ENCODE data around the gene RABGAP1L. TPM values are rescaled to one million over a fixed set of nuclear protein-coding genes. Genes with fewer than 3 reads are reported as not detected.
"Not testable (repeated sequence)": the region's sequence is repeated elsewhere in the genome, so short reads cannot be mapped to it uniquely, and the experiment has no call there.

Gene RABGAP1L
- total RNA-seq, 1 donor from 2014 or later, result 41.0 TPM

DNA sequence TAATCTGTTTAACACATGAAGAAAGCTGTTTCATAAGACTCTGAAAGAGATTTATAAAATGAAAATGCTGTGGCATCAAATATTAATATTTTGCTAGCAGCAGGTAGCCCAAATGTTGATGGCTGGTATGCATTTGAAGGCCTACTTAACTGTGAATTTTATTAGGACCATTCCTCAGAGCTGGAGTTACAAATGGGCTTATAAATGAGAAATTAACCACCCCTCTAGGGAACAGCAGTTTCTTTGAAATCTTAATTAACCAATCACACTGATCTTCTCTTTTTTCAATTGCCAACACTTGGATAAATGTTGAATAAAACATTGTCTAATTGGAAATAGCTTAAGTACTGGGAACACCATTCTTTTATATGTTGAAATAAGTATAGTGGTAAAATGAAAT, 418.4 kb downstream of the RABGAP1L start:
- DNase-seq (ENCODE audit: low spot score), result no peak
- Mint-ChIP-seq H3K9me3 (peaks cover 24% of the 10 kb centered on the region), H3K4me3 (no peak overlapping the region), H3K27ac (no peak overlapping the region), H3K27me3 (ENCODE audit: insufficient read depth) (no peaks in the 10 kb centered on the region), H3K36me3 (ENCODE audit: low read depth) (no peaks in the 10 kb centered on the region), H3K4me1 (ENCODE audit: low read depth) (no peaks in the 10 kb centered on the region)
- intact Hi-C loops (cut with micrococcal nuclease), result no loop called here

- no peak overlapping the region for H3K4me3 Mint-ChIP-seq
- H3K36me3 Mint-ChIP-seq (ENCODE audit: low read depth), result no peaks in the 10 kb centered on the region
- H3K27ac Mint-ChIP-seq, result no peak overlapping the region
- intact Hi-C loops (cut with micrococcal nuclease), result no loop called here
- H3K4me1 Mint-ChIP-seq (ENCODE audit: low read depth), result no peaks in the 10 kb centered on the region
- peaks cover 15% of the 10 kb centered on the region for H3K9me3 Mint-ChIP-seq
- no peaks in the 10 kb centered on the region for H3K27me3 Mint-ChIP-seq (ENCODE audit: insufficient read depth)
- DNase-seq (ENCODE audit: low spot score), result no peak
Observed at GRCh38 chr1:174580801-174581200, 421.5 kb downstream of the RABGAP1L start.

DNA sequence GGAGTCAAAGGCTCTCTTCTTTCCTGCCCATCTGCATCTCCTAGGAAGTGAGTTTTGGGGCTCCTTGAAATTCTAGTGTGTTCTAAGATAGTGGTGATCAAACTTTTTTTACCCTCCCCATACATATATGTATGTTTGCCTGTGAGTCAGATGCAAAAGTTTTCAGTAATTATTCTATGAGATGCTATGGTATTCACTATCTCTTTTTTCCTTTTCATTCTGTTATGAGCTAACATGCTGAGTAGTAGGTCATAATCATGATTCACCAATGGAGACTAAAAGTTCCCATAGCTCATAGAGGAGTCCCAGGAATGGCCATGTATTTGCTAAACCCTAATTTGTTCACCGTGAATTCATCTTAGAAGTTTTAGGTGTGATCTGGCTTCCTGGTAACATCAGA, 424.0 kb downstream of the RABGAP1L start:
- Mint-ChIP-seq H3K4me3 (no peak overlapping the region), H3K27ac (no peak overlapping the region), H3K4me1 (ENCODE audit: low read depth) (no peaks in the 10 kb centered on the region), H3K27me3 (ENCODE audit: insufficient read depth) (no peaks in the 10 kb centered on the region), H3K9me3 (peaks cover 8% of the 10 kb centered on the region), H3K36me3 (ENCODE audit: low read depth) (no peaks in the 10 kb centered on the region)
- intact Hi-C loops (cut with micrococcal nuclease), result no loop called here
- no peak for DNase-seq (ENCODE audit: low spot score)

DNA sequence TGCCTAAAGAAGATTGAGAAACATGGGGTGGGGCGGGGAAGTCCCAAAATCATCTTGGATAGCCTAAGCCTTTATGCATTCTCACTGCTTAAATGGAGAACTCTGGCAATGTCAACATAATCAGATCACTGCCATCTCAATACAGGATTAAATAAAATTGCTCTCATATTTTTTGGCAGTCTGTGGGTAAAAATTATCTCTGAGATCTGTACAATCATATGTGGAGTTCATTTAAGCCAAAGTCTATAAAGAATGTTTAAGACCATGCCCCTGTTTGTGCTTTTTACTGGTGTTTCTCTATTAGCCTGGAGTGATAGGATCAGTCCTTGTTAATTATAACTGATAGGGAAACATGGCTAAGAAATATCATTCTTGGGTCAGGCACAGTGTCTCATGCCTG, 424.8 kb downstream of the RABGAP1L start:
- Mint-ChIP-seq H3K4me1 (ENCODE audit: low read depth) (no peaks in the 10 kb centered on the region), H3K27me3 (ENCODE audit: insufficient read depth) (no peaks in the 10 kb centered on the region), H3K9me3 (peaks cover 12% of the 10 kb centered on the region), H3K36me3 (ENCODE audit: low read depth) (no peaks in the 10 kb centered on the region), H3K4me3 (no peak overlapping the region), H3K27ac (no peak overlapping the region)
- DNase-seq (ENCODE audit: low spot score), result no peak
- intact Hi-C loops (cut with micrococcal nuclease), result no loop called here

GRCh38 chr1:174588618-174589017, 429.3 kb downstream of the RABGAP1L start:
- H3K9me3 Mint-ChIP-seq; H3K4me3 Mint-ChIP-seq; intact Hi-C loops (cut with micrococcal nuclease); DNase-seq (ENCODE audit: low spot score); H3K27ac Mint-ChIP-seq; H3K36me3 Mint-ChIP-seq (ENCODE audit: low read depth); H3K27me3 Mint-ChIP-seq (ENCODE audit: insufficient read depth); H3K4me1 Mint-ChIP-seq (ENCODE audit: low read depth): not testable (repeated sequence)

DNA sequence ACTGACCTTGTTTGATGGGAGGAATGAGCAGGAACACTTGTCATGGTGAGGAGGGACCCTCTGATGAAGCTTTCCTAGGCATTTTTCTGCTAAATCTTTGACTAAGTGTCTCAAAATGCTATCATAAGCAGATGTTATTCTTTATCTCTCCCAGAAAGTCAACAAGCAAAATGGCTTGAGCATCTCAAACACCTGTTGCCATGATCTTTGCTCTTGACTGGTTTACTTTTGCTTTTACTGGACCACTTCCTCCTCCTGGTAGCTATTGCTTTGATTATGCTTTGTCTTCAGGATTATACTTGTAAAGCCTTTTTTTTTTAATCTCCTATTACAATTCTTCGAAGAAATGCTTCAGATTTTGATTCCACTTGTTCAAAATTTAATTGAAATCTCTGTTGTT, 445.9 kb downstream of the RABGAP1L start:
- H3K4me1 Mint-ChIP-seq (ENCODE audit: low read depth), result no peaks in the 10 kb centered on the region
- H3K36me3 Mint-ChIP-seq (ENCODE audit: low read depth), result peaks cover 6% of the 10 kb centered on the region
- no peak overlapping the region for H3K27ac Mint-ChIP-seq
- intact Hi-C loops (cut with micrococcal nuclease), result no loop called here
- H3K4me3 Mint-ChIP-seq, result no peak overlapping the region
- peaks cover 6% of the 10 kb centered on the region for H3K9me3 Mint-ChIP-seq
- DNase-seq (ENCODE audit: low spot score), result no peak
- H3K27me3 Mint-ChIP-seq (ENCODE audit: insufficient read depth), result no peaks in the 10 kb centered on the region

DNA sequence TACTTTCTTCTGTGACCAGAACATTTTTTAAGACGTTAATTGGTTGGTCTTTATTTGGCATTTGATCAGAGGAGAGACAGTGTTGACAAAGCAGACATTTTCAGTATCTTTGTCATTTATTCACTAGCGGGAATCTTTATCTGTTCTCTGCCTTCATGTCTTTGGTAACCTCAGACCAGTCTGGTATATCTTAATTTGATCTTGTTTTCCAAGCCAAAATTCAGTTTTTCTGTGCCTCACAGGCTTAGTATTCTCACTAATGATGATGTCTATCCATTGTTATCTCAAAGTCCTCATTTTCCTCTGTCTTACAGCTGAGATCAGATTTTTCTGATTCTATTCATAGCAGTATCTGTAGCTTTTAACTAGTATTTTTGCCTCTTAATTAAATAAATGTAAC, 447.2 kb downstream of the RABGAP1L start:
- intact Hi-C loops (cut with micrococcal nuclease), result no loop called here
- Mint-ChIP-seq H3K4me1 (ENCODE audit: low read depth) (no peaks in the 10 kb centered on the region), H3K27ac (no peak overlapping the region), H3K27me3 (ENCODE audit: insufficient read depth) (no peaks in the 10 kb centered on the region), H3K9me3 (peaks cover 4% of the 10 kb centered on the region), H3K4me3 (no peak overlapping the region), H3K36me3 (ENCODE audit: low read depth) (peaks cover 6% of the 10 kb centered on the region)
- no peak for DNase-seq (ENCODE audit: low spot score)

DNA sequence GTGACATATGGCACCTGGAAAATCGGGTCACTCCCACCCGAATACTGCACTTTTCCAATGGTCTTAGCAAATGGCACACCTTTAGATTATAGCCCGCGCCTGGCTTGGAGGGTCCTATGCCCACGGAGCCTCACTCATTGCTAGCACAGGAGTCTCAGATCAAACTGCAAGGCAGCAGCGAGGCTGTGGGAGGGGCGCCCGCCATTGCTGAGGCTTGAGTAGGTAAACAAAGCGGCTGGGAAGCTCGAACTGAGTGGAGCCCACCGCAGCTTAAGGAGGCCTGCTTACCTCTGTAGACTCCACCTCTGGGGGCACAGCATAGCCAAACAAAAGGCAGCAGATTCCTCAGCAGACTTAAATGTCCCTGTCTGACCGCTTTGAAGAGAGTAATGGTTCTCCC, 458.6 kb downstream of the RABGAP1L start:
- H3K4me3 Mint-ChIP-seq; H3K4me1 Mint-ChIP-seq (ENCODE audit: low read depth); H3K27me3 Mint-ChIP-seq (ENCODE audit: insufficient read depth); H3K36me3 Mint-ChIP-seq (ENCODE audit: low read depth); H3K27ac Mint-ChIP-seq; DNase-seq (ENCODE audit: low spot score); intact Hi-C loops (cut with micrococcal nuclease): not testable (repeated sequence)
- peaks cover 23% of the 10 kb centered on the region for H3K9me3 Mint-ChIP-seq

GRCh38 chr1:174623324-174624035, 464.2 kb downstream of the RABGAP1L start:
- Mint-ChIP-seq H3K27ac (no peak overlapping the region), H3K9me3 (peaks cover 11% of the 10 kb centered on the region), H3K27me3 (ENCODE audit: insufficient read depth) (no peaks in the 10 kb centered on the region), H3K4me1 (ENCODE audit: low read depth) (no peaks in the 10 kb centered on the region), H3K36me3 (ENCODE audit: low read depth) (no peaks in the 10 kb centered on the region), H3K4me3 (no peak overlapping the region)
- intact Hi-C loops (cut with micrococcal nuclease), result no loop called here
- DNase-seq (ENCODE audit: low spot score), result no peak

DNA sequence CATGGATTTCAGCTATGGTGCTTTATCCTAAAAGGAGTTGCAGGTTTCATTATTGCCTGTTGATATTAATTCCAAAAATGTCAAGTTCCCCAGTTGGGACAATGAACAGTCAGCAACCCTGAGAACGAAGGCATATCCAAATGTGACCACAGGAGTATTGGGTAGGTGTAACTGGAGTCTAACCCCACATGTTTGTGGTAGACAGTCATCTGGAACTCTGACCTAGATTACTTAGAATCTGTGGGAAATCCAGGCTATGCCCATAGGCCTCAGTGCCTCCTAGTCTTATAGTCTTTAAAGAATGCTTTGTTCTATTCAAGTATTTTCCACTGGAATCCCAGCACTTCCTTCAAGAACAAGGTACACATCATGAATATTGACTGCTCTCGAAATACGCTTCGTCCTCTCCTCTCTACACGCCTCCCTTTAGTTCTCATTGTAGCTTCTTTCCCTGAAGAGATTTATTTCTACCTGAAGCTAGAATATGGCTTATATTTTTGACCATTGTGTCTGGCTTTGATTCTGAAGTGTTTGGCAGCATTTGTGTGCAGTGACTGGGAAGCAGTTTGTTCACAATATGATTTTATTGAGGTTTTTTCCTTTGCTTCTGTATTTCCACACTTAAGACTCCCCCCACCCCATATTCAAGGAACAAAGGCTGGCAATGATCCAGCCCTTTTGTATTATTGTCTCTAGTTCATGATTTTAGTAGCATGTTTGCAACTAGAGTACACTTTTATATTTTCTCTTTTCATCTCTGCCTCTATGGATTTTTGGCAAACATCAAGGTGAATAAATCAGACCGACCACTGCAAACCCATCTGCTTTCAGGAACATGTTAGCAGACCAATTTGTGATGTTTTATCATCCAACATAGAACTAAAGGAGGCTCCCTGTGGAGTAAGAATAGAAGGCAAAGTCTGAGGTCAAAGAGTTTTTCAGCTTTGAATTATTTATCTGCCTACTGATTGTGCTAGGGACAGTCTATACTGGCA, 467.0 kb downstream of the RABGAP1L start:
- intact Hi-C loops (cut with micrococcal nuclease), result no loop called here
- Mint-ChIP-seq H3K27ac (no peak overlapping the region), H3K9me3 (no peaks in the 10 kb centered on the region), H3K4me3 (no peak overlapping the region), H3K36me3 (ENCODE audit: low read depth) (no peaks in the 10 kb centered on the region), H3K4me1 (ENCODE audit: low read depth) (no peaks in the 10 kb centered on the region), H3K27me3 (ENCODE audit: insufficient read depth) (no peaks in the 10 kb centered on the region)
- DNase-seq (ENCODE audit: low spot score), result no peak

DNA sequence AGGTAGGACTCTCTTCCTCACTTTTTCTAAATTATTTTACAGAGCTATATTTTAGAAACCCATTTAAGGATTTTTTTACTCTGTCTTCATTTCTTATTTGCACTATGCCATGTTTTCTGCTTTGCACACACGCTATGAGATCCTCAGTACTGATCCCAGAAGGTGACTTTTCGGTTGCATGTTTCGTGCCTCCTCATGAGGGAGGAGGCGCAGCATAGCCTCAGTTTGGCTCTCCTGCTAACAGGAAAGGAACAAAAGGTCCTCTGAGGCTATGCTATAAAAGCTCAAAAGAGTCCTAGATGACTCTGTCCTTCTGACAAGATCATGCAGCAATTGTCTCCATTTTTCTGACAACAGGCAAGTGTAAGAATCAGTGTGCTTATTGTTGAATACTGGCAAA, 478.2 kb downstream of the RABGAP1L start:
- DNase-seq (ENCODE audit: low spot score), result no peak
- no peak overlapping the region for H3K4me3 Mint-ChIP-seq
- intact Hi-C loops (cut with micrococcal nuclease), result no loop called here
- H3K27me3 Mint-ChIP-seq (ENCODE audit: insufficient read depth), result no peaks in the 10 kb centered on the region
- peaks cover 2% of the 10 kb centered on the region for H3K36me3 Mint-ChIP-seq (ENCODE audit: low read depth)
- H3K27ac Mint-ChIP-seq, result no peak overlapping the region
- no peaks in the 10 kb centered on the region for H3K4me1 Mint-ChIP-seq (ENCODE audit: low read depth)
- no peaks in the 10 kb centered on the region for H3K9me3 Mint-ChIP-seq

DNA sequence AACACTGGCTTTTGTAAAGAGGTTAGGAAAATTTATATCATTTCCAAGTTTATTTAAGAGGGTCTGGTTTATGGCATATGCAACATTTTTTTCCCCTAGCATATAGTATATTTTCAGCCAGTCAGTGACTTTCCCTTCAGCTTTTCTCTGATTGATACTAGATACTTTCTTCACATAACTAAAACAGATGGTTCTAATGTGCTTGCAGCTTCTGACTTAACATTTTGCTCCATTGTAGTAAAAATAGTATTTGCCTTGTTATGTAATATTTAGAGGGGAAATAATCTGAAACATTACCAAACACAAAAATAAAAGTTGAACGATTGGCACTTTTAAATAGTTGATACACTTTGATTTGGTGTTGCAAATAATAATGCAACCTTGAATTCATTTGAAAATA, 480.1 kb downstream of the RABGAP1L start:
- Mint-ChIP-seq H3K4me3 (no peak overlapping the region), H3K27ac (no peak overlapping the region), H3K9me3 (no peaks in the 10 kb centered on the region), H3K4me1 (ENCODE audit: low read depth) (no peaks in the 10 kb centered on the region), H3K27me3 (ENCODE audit: insufficient read depth) (no peaks in the 10 kb centered on the region), H3K36me3 (ENCODE audit: low read depth) (peaks cover 2% of the 10 kb centered on the region)
- DNase-seq (ENCODE audit: low spot score), result no peak
- intact Hi-C loops (cut with micrococcal nuclease), result no loop called here

GRCh38 chr1:174640783-174641182, 481.5 kb downstream of the RABGAP1L start:
- no peak overlapping the region for H3K4me3 Mint-ChIP-seq
- peaks cover 2% of the 10 kb centered on the region for H3K36me3 Mint-ChIP-seq (ENCODE audit: low read depth)
- no peaks in the 10 kb centered on the region for H3K4me1 Mint-ChIP-seq (ENCODE audit: low read depth)
- intact Hi-C loops (cut with micrococcal nuclease), result no loop called here
- DNase-seq (ENCODE audit: low spot score), result no peak
- H3K27me3 Mint-ChIP-seq (ENCODE audit: insufficient read depth), result no peaks in the 10 kb centered on the region
- H3K9me3 Mint-ChIP-seq, result no peaks in the 10 kb centered on the region
- no peak overlapping the region for H3K27ac Mint-ChIP-seq

All from activated T-helper 1 cell treated with anti-CD3 and anti-CD28 coated beads, Interleukin-12 subunit alpha, Interleukin-12 subunit beta, Interleukin-2, Interleukin-4 antibody, amounts not matched to agents 30 ng/mL and 10 ng/mL and 1 ng/mL, durations not matched to agents 14 hours and 24 hours and 36 hours (primary cell).